HPDE6-E6E7 (cell line): ENCODE data around the gene CIB4.
A peak's percentile ranks its signal among the peaks of the same experiment; 100 is the strongest.

Experiments
- DNase-seq: peaks from one replicate; pipeline ENCODE4 v3.0.0; 2011; ENCODE audit warnings: missing footprints; ENCODE audit errors: extremely low spot score

The CIB4 gene

DNA sequence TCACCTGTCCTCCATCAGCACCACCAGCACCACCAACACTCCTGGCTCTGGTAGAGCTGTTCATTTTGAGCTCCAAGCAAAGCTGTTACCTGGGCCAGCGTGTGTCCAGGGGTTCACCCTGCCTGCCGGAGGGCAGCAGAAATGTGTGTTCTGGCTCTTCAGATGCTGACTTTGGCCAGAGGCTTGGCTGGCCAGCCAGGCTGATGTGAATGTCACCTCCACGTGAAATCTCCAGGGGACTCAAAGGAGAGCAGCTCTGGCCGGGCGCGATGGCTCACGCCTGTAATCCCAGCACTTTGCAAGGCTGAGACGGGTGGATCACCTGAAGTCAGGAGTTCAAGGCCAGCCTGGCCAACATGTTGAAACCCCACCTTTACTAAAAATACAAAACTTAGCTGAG is 33.5 kb downstream of the CIB4 start:
- no peak for DNase-seq

DNA sequence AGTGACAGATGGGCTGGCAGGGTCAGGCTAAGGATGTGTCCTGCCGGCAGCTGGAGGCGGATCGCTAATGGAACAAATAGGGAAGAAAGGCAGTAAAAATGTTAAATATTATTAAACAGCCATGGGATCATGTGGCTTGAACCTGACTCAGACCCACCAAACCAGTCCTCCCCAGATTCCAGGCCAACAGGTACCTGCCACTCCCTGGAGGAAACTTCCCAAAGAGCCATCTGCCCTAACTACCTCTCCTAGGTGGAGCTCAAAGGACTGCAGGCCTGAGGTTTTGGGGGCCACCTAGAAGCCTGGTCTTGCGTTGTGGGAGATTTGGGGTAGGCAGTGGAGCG is 34.3 kb downstream of the CIB4 start:
- peak; percentile 83 for DNase-seq

DNA sequence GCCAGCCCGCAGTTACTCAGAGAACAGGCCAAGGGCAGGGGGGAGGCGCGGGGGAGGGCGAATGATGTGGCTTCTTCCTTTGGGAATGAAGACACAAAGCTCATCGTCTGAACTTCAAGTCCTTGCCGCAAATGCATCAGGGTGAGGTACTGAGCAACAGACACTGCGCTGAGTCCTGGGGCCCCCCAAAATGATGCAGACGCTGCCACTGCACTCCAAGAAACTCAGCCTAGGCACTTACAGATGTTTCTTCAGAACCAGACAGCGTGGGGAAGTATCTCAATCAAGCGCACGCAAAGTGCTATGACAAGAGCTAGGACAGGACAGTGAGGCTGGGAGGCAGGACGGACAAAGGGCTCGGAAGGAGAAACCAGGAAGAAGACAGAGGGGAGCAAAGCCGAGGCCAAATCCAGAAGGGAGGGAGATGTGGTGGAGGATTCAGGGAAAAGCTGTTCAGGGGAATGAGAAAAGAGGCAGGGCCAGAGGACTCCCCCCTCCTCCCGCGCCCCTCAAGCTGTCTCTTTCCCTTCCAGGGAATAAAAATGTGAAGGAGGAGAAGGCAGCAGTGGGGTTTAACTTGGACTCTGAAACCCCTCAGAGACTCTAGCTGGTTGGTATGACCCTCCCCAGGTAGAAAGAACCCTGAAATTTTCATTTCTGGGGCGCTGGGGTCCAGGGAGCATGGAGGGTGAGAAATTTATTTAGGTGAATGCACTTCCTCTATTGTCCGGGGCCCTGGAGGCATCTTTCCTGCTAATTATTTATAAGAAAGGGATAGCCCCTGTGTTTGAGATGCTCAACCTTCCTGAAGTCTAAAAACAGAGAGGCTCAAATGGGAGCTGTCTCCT is 34.9 kb downstream of the CIB4 start:
- no peak for DNase-seq

DNA sequence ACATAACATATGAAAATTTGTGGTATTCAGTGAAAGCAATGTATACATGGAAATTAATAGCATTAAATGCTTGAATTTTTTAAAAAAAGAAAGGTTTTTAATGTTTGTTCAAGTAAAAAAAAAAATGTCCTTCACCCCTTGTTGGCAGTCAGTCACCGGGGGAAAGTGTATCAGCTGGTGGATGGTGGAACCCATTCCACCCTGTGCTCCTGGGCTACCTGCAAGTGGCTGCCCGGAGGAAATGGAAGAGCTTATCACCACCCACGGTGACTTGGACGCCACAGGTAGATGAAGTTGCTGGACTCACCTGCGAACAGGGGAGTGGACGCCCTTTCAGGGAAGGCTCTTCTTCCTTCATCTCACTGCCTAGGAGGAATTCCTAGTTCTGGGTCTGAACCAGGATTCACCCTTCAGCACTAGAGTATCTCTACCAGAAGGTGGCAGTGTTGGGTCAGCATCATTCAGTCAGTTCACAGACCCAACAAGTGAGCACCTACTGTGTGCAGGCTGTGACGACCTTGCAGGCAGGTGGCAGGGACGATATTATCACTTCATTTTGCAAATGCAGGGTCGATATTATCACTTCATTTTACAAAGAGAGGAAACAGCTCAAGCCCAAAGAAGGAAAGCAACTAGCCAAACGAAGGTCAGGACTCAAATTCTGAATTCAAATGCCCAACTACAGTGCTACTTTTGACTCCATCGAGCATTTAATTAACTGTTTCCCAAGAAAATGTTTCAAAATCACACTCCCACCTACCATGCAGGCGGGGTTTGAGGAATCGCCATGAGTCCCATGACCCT is 35.8 kb downstream of the CIB4 start:
- DNase-seq = peak; percentile 58

DNA sequence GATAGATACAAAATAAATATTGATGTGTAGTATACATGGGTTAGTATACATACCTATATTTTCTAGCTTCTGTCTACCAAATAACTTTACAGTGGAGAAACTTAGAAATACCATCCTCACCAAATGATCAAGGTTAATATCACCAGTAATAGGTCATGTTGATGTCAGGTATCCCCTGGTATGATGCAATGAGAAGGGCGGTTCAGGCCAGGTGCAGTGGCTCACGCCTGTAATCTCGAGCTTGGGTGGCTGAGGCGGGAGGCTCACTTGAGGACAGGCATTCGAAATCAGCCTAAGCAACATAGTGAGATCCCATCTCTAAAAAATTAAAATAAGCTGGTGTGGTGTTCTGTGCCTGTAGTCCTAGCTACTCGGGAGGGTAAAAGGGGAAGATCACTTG is 38.6 kb downstream of the CIB4 start:
- no peak for DNase-seq

DNA sequence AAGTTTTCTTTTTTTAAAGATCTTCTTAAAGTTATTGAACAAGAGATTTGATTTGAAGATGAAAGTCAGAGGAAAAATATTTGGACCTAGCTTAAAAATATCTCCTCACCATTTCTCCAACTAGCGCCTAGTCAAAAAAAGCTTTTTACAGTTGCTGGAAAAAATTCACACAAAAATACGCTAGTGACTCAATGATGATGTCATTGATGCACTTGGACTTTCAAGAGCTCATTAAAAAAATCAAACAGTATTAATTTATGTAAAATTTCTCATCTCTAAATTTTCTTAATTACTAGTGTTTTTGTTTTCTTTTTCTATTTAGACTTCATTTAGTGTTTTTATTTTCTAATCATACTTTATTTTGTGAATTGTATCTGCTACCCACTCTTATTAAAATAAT is 41.8 kb downstream of the CIB4 start:
- no peak for DNase-seq

DNA sequence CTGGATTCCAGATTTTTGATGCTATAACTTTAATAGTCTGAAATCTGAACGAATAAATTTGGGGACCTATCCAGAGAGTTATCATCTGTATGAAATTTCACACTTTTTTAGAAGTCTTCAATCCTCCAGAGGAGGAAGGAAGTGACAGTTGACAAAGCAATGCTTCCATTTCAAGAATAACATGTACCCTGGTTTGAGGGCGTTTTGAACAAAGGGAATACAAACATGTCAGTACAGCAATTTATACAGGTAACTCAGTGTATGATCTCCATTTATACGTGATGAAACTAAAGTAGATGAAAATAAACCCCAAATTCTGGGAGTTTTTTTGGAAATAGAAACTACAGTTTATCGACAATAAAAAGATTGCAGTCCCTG is 42.2 kb downstream of the CIB4 start:
- DNase-seq = no peak

DNA sequence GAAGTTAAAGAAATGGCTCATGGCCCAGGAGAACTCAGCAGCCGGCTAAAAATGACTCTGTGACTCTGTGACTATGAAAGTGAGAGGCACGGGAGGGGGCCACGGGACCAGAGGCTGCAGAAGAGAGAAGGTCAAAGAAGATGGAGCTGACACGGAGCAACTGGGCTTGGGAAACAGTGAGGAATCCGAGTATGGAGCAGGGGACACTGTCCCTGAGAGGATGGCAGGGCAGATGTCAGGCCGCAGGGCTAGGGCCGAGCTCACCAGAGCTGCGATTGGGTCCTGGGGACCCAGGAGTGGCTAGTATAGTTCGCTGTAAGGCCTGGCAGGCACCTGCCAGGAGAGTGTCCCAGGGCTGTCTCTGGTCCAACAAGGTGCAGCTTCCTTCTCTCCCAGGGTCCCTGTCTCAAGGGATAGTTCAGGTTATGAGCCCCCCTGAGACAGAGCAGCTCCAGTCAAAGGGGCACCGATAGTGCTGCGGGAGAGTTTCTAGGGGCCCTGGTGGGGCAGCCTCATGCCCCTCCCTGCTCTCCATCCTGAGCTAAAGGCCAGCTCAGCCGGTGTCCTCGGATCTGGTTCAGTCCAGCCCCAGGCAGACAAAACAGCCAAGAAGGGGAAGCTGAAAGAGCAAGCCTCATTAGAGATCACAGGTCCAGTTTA is 42.7 kb downstream of the CIB4 start:
- no peak for DNase-seq

DNA sequence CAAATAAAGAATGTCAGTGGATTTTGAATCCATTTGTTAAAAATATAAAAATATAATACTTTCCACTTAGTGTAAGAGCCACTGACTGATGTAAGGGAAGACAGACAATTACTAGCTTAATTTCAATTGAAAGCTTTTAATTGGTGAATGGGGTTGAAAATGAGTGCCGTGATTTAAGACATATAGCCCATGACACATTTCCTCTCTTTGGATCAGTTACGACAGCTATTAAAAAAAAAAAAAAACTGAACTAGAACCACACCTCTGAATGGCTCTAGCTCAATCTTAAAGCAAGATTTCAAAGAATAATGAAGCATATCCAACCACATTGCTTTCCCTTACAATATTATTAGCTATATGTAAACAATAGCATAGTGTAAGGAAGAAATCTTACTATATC is 44.0 kb downstream of the CIB4 start:
- DNase-seq = no peak

DNA sequence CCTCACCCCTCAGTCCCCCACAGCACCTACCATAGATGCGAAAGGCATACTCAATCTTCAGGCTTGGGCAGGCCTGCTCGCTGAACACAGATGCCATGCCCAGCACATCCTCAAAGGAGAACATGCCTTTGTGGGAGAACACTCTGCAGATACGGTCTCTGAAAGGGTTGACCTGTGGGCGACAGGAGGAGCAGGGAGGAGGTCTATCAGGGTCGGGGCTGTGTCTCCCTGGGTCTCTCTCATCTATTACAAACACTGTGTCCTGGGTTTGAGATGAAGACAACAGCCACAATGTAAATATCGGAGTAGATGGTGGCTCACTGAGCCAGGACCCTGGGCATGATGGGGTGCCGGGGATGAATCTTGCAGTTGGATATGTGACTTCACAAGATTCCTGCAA is 46.0 kb downstream of the CIB4 start:
- DNase-seq = no peak

DNA sequence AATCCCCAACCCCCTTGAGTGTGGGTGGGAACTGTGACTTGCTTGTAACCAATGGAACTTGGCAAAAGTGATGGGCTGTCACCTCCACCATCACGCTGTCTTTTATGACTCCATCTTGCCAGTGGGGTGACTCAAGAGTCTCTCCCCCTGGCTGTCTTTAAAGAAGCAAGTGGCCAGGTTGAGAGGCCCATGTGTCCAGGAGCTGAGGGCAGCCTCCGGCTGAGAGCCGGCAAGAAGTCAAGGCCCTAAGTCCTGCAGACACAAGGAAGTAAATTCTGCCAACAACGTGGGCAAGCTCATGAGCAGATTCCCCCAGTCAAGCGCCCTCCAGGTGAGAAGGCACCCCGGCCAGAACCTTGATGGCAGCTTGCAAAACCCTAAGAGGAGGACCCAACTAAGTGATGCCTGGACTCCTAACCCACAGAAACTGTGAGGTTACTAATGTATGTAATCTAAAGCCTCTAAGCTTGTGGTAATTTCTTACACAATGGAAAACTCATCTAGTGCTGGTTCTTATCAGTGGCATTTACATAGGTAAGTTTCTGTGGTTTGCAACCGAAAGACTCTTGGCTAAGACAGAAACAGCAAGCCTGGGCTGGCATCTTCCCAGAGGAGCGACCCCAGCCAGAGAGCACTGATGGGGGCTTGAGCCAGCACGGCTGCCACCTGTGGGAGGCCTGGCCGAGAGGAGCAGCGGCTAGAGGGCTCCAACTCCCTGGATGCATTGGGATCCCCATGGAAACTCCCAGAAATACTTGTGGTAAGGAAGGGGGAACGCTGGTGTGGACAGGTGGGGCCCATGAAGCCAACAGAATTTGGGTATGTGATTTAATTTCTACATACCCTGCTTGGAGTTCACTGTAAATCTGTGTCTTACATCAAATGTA is 49.3 kb downstream of the CIB4 start:
- DNase-seq = no peak

DNA sequence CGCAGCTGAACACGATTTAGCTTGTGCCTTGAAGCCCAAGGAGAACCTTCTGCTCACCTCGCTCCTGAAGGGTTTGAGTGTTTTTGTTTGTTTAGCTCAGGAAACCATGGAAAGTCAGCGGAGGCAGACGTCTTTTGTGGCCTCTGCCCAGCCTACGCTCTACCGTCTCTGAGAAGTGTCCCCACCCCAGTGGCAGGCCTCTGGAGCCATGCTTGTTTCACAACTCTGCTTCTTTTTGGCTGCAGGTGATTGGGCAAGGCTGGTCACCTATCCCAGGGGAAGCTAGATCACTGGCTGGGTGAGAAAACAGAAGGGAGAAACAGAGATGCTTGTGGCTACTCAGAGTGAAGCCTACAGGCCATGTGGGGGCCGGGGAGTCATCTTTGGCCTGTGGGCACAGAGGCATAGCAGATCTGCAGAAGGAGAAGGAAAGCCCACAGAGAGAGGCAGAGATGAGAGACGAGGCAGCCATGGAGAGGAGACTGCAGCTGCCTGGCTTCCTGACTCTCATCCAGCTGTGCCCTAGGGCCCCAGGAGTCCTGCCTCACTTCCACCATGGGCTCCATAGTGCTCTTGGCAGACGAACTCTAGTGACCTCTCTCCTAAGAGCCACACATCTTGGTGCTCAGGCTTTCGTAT is 50.1 kb downstream of the CIB4 start:
- no peak for DNase-seq

DNA sequence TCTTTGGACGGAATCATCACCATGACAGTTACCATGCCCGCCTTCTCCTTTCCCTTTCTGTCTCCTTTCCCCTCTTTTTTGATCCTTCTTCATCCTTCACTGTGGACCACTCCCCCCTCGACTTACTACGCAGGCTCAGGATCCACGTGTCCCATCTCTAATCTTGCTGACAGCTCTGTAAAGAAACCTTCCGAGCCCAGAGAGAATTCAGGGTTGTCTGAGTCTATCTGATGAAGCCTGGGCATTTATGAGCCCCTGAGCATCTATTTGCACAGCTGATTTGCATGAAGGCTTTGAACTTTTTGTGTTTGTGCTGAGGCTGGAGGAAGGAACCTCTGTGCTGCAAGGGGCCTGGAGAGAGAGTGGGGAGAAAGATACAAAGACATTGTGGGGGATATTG is 50.7 kb downstream of the CIB4 start:
- DNase-seq = no peak

DNA sequence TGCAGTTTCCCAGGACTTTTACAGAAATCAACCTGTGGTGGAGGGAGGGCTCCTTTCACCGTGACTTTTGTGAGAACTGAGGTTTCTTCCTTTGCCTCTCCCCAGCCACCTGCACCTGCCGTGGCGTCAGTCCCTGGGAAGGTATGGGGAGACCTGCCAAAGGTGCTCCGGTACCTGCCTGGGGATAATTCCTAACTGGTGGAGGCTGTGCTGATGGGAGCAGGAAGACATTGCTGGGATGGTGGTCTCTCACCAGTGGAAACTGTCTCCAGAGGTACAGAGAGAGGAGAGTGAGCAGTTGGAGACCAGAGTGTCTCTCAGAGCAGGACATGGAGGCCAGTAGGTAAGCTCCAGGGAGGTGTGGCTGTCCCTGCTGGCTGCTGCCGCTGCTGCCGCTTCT is 52.6 kb downstream of the CIB4 start:
- no peak for DNase-seq

DNA sequence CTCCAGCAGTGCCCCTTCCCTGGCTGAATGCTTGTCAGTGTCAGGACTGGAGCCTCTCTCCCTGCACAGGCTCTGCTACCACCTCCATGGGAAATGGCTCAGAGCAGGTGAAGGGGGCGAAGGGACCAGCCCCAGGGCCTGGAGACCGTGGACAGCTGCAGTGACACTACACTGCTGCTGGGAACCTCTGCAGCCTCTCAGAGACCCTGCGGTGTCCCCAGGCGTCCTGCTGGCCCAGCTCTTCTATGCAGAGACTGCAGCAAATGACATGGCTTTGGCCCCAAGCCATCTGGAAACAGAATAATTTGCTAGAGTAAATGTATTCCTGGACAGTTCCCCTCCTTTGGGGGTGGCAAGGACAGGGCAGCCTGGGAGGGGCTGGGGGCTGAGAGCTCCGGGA is 53.2 kb downstream of the CIB4 start:
- DNase-seq = no peak

DNA sequence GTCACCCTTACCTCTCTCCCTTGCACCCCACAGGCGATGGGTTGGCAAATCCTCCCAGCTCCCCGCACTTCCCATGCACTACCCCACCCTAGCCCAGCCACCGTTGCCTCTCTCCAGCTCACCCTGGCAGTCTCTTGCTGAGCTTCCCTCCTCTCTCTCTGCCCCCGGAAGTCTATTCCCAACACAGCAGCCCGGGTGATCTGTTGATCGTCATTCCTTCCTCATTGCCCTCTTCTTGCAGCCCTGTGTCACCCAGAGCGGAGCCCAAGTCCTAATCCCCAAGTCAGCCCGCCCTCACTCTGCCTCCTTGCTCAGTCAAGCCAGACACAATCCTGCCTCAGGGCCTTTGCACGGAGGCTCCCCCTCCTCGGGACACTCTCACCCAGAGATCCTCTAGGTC is 55.2 kb downstream of the CIB4 start:
- no peak for DNase-seq

DNA sequence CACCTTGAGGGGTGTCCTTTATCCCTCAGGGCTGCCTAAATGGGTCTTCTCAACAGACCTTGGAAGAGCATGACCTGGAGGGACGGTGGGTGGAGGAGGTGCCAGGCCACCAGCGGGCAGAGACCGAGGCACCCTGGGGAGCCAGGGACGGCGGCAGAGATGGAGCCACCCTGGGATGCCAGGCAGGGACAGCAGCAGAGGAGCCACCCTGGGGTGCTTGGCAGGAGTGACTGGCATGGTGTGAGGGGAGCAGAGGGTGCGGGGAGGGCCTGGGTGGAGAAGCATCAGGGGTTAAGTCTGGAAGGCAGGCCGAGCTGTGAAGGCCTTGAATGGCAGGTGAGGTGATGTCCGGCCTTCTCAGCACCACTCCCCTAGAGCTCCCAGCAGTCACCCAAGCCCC is 56.1 kb downstream of the CIB4 start:
- no peak for DNase-seq

DNA sequence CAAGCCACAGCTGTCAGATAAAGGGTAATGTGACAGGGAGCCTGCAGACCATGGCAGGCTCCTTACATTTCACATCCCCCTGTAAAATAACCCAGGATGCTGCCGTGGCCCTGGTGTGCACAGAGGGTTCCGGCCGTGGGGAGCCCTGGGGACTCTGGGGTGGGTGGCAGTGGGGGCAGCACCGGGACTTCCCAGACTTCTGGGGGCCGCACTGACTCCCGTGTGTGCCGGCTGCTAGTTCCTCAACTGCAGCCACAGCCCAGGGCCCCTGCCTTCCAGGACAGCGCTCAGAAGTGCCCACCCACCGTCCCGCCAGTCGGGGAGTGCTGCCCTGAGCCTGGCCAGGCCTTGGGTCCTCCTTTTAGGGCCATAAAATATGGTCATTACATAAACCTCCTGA is 56.5 kb downstream of the CIB4 start:
- DNase-seq = no peak

DNA sequence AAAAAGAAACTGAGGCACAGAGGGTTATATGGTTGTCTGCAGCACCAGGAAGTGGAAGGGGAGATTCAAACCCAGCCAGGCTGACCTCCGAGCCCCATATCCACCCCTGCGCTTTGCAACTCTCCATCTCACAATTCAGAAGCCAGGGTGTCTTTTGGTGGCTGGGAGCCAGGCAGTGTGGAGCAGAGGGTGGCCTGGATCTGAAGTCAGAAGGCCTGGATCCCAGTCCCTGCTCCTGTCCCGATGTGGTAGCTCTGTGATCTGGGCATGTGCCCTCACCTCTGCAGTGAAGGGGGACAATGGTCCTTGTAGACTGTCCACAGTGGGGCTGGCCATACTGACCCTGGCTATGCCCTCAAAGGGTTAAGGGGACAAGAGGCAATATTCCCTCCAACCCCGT is 57.0 kb downstream of the CIB4 start:
- no peak for DNase-seq

DNA sequence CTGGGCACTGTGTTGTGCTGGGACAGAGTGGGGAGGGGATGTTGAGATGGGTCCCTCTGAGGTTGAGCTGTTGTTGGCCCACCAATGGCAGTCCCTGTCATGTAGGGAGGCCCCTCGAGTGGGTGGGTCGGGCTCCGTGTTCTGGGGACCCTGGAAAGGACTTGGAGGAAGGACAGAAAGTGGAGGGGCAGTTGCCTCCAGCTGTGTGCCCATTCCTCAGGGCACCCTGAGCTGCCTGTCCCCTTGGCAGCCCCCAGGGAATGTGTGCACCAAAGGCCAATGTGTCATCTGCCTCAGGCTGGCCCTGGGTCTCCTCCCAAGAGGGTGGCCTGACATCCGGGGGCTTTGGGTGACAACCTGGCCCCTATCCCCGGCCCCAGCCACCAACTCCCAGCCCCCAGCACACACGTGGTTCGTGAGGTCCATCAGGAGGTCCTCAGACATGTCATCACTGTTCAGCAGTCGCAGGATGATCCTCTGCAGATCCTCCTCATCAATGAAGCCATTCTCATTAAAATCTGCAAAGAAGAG is 57.7 kb downstream of the CIB4 start:
- no peak for DNase-seq

DNA sequence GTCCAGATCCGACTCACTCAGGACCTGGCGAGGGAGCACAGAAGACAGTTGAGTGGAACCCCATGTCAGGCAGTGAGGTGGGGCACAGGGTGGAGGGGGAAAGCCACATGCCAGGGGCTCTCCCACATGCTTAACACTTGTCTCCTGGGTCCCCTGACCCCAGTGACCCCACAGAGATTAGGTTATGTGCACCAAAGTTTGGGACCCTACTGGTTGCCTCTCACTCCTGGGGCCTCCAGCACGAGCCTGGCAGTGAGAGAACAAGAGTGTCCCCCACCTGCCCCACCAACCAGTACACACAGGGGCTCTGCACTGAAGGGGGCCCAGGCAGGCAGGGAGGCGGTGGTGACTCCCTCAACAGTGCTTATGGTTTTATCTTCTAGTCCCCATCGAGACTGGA is 58.3 kb downstream of the CIB4 start:
- no peak for DNase-seq
